ENCODE results near the gene TBC1D17. TPM values are rescaled to one million over a fixed set of nuclear protein-coding genes. Genes with fewer than 3 reads are reported as not detected.

The TBC1D17 gene
- total RNA-seq, 1 experiment from 2014 or later, result 35.1 TPM

DNA sequence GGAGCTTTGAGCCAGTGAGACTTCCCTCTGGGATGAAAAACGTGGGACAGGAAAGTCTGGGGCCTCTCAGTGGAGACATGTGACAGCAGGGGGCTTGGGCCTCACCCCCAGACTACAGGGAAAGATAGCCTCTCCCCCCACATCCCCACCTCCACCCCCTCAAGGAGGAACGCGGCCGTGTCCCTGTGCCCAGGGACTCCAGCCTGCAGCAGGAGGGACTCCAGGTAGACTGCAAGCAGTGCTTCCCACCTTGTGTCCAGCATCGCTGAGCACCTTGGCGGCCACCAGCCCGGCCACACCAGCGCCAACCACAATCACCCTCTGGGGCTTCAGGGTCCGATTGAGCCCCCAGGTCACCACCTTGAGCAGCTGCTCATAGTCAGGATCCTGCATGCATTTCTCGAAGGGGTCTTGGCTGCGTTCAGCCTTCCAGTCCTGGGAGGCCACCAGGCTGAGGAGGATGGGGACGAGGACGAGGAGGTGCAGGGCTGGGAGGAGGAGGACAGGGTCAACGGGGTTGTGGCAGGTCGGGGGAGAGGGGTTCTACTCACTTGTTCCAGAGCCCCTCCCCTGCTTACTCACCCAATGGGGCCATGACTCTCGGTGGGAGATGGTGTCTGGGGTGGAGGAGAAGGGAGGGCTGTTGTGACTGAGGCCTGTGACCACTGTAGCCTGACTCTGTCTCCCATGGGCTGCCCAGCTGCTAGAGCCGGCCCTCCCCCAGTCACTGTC, 18.2 kb downstream of the TBC1D17 start:
- TF ChIP-seq, protein P1, sequence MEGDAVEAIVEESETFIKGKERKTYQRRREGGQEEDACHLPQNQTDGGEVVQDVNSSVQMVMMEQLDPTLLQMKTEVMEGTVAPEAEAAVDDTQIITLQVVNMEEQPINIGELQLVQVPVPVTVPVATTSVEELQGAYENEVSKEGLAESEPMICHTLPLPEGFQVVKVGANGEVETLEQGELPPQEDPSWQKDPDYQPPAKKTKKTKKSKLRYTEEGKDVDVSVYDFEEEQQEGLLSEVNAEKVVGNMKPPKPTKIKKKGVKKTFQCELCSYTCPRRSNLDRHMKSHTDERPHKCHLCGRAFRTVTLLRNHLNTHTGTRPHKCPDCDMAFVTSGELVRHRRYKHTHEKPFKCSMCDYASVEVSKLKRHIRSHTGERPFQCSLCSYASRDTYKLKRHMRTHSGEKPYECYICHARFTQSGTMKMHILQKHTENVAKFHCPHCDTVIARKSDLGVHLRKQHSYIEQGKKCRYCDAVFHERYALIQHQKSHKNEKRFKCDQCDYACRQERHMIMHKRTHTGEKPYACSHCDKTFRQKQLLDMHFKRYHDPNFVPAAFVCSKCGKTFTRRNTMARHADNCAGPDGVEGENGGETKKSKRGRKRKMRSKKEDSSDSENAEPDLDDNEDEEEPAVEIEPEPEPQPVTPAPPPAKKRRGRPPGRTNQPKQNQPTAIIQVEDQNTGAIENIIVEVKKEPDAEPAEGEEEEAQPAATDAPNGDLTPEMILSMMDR (conservative IDR thresholded peaks at IDR 0.05; ENCODE audit: low read depth, low read length), result no peak
- no peak for TF ChIP-seq EZH2 (IDR thresholded peaks at IDR 0.05; ENCODE audit: borderline replicate concordance, low read depth, low read length, poor library complexity, severe bottlenecking)
- ChIA-PET CTCF (no interaction called here), POLR2A (ENCODE audit: low non-redundant PET) (no interaction called here)
- no peak overlapping the region for H3K4me3 ChIP-seq (ENCODE audit: low read depth, low read length, poor library complexity, severe bottlenecking)
- H3K27me3 ChIP-seq (replicated peaks; ENCODE audit: insufficient read depth, low read depth, low read length, poor library complexity), result no peaks in the 10 kb centered on the region
- H3K27ac ChIP-seq (ENCODE audit: low read depth, low read length, poor library complexity, severe bottlenecking), result no peak overlapping the region
- no peaks in the 10 kb centered on the region for H3K4me1 ChIP-seq (ENCODE audit: insufficient read depth, low read length, poor library complexity, severe bottlenecking)
- no peak for DNase-seq (ENCODE audit: low spot score)
- no peaks in the 10 kb centered on the region for H3K9me3 ChIP-seq (ENCODE audit: low read depth, low read length, poor library complexity, severe bottlenecking)
- BruUV-seq (replicated peaks), result no TSS peak
- H3K36me3 ChIP-seq (ENCODE audit: insufficient read depth, low read length, poor library complexity, severe bottlenecking), result no peaks in the 10 kb centered on the region
- intact Hi-C loops (cut with micrococcal nuclease; ENCODE audit: unreplicated experiment), result no loop called here

DNA sequence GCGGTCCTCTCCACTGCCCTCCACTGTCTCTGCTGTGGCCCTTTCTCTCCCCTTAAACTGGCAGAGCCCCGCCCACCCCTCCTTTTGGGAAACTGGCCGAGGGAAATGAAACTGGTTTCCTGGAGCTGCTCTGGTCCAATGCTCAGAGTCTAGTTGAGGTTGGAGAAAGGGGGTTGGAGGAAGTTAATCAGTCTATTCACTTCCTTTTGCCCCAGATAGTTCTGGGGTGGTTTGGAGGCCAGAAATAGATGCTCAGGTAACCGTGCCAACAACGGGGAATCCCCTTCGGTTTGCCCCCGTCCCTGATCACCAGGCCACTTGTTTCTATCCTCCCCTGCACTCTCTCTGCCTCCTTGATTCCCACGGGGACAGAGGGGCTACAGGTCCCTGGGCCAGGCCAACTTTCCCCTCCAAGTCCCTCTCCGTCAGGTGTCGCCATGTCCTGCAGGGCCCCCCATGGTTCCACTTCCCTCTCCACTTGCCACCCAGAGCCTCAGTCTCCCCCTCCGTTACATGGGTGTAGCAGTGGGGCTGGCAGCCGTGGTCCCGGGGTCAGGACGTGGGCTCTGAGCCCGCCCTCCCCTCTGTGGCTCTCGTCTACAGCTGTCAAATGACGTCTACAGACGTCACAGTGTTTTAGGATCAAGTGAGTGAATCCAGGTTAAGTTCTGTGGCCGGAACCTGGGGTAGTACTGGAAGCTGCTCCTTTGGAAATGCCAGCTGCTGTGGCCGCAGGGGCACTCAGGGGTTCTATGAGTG, 19.5 kb downstream of the TBC1D17 start, which contains the start of gene IL4I1:
IL4I1 (minus strand) TSS at position 25 of the 759 bp plus-strand sequence. CDS start 727 bp downstream, outside the sequence.
- ChIA-PET POLR2A (ENCODE audit: low non-redundant PET) (interaction anchor here (0.6 kb wide), 1 partner anchor 10 kb away, joined by 15 read pairs; no protein-coding TSS in a partner anchor), CTCF (no interaction called here)
- no peaks in the 10 kb centered on the region for H3K27me3 ChIP-seq (replicated peaks; ENCODE audit: insufficient read depth, low read depth, low read length, poor library complexity)
- H3K9me3 ChIP-seq (ENCODE audit: low read depth, low read length, poor library complexity, severe bottlenecking), result no peaks in the 10 kb centered on the region
- no peak within 1 kb of the TSS for H3K27ac ChIP-seq (ENCODE audit: low read depth, low read length, poor library complexity, severe bottlenecking)
- no peaks in the 10 kb centered on the region for H3K36me3 ChIP-seq (ENCODE audit: insufficient read depth, low read length, poor library complexity, severe bottlenecking)
- no peak within 1 kb of the TSS for H3K4me3 ChIP-seq (ENCODE audit: low read depth, low read length, poor library complexity, severe bottlenecking)
- BruUV-seq (replicated peaks), result no TSS peak
- no peak for TF ChIP-seq EZH2 (IDR thresholded peaks at IDR 0.05; ENCODE audit: borderline replicate concordance, low read depth, low read length, poor library complexity, severe bottlenecking)
- TF ChIP-seq, protein P1 (conservative IDR thresholded peaks at IDR 0.05; ENCODE audit: low read depth, low read length), result no peak
- intact Hi-C loops (cut with micrococcal nuclease; ENCODE audit: unreplicated experiment), result no loop called here
- no peak for DNase-seq (ENCODE audit: low spot score)
- H3K4me1 ChIP-seq (ENCODE audit: insufficient read depth, low read length, poor library complexity, severe bottlenecking), result no peaks in the 10 kb centered on the region

DNA sequence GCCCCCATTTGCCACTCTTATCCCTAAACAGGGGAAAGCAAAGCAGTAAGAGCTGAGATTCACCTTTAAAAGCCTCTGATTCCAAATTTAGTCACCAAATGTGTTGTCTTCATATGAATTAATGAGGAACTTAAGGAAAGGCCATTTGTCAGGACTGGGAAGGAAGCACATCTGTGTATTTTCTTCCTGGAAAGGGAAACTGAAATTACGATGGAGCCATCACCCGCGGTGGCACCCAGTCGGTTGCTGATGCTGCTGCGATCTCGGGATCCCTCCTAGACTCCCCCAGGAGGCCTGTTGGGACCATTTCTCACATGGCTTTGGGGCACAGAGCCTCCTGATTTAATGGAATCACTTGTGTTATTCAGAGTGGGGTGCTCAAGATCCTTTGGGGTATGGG, 26.6 kb downstream of the TBC1D17 start:
- no peak overlapping the region for H3K27ac ChIP-seq (ENCODE audit: low read depth, low read length, poor library complexity, severe bottlenecking)
- TF ChIP-seq EZH2 (IDR thresholded peaks at IDR 0.05; ENCODE audit: borderline replicate concordance, low read depth, low read length, poor library complexity, severe bottlenecking), result no peak
- TF ChIP-seq, protein P1 (conservative IDR thresholded peaks at IDR 0.05; ENCODE audit: low read depth, low read length), result no peak
- no TSS peak for BruUV-seq (replicated peaks)
- H3K9me3 ChIP-seq (ENCODE audit: low read depth, low read length, poor library complexity, severe bottlenecking), result no peaks in the 10 kb centered on the region
- ChIA-PET POLR2A (ENCODE audit: low non-redundant PET) (no interaction called here), CTCF (no interaction called here)
- peaks cover 28% of the 10 kb centered on the region for H3K36me3 ChIP-seq (ENCODE audit: insufficient read depth, low read length, poor library complexity, severe bottlenecking)
- intact Hi-C loops (cut with micrococcal nuclease; ENCODE audit: unreplicated experiment), result no loop called here
- H3K4me1 ChIP-seq (ENCODE audit: insufficient read depth, low read length, poor library complexity, severe bottlenecking), result no peaks in the 10 kb centered on the region
- no peak overlapping the region for H3K4me3 ChIP-seq (ENCODE audit: low read depth, low read length, poor library complexity, severe bottlenecking)
- no peak for DNase-seq (ENCODE audit: low spot score)
- H3K27me3 ChIP-seq (replicated peaks; ENCODE audit: insufficient read depth, low read depth, low read length, poor library complexity), result no peaks in the 10 kb centered on the region
